ENCODE results near the gene FAM241B.

DNA sequence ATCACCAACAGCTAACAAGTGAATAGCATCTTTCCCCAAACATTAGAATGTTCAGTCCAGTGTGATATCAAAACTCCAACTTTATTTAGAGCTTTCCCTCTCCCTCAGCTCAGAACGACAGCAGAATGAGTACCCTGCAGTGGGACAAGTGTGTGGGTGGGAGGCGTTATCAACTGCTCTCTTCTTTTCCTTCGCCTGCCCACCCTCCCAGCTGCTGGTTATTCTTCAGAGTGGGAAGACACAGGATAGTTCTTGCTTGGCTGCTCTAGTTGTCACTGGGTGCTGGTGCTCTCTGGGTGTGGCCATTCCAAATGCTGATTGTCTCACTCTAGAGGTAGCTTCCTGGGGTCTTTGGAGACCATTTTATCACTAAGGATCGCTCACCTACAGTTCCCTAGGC, 13.7 kb upstream of the FAM241B start:
- TF ChIP-seq, protein P1, sequence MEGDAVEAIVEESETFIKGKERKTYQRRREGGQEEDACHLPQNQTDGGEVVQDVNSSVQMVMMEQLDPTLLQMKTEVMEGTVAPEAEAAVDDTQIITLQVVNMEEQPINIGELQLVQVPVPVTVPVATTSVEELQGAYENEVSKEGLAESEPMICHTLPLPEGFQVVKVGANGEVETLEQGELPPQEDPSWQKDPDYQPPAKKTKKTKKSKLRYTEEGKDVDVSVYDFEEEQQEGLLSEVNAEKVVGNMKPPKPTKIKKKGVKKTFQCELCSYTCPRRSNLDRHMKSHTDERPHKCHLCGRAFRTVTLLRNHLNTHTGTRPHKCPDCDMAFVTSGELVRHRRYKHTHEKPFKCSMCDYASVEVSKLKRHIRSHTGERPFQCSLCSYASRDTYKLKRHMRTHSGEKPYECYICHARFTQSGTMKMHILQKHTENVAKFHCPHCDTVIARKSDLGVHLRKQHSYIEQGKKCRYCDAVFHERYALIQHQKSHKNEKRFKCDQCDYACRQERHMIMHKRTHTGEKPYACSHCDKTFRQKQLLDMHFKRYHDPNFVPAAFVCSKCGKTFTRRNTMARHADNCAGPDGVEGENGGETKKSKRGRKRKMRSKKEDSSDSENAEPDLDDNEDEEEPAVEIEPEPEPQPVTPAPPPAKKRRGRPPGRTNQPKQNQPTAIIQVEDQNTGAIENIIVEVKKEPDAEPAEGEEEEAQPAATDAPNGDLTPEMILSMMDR (IDR thresholded peaks at IDR 0.05): no peak
- TF ChIP-seq POLR2A (IDR thresholded peaks at IDR 0.05) (no peak), EP300 (IDR thresholded peaks at IDR 0.05) (no peak)
